Measurements from ENCODE around the gene HBZ.
"Not testable (repeated sequence)": the region's sequence is repeated elsewhere in the genome, so short reads cannot be mapped to it uniquely, and the experiment has no call there.

The HBZ gene

GRCh38 chr16:165539-166374 lies 13.3 kb downstream of the HBZ start, which contains the start of gene HBM:
TSS of gene HBM (plus strand) at chr16:165978. CDS start at chr16:165998, 20 bp downstream.
- no peak for DNase-seq

DNA sequence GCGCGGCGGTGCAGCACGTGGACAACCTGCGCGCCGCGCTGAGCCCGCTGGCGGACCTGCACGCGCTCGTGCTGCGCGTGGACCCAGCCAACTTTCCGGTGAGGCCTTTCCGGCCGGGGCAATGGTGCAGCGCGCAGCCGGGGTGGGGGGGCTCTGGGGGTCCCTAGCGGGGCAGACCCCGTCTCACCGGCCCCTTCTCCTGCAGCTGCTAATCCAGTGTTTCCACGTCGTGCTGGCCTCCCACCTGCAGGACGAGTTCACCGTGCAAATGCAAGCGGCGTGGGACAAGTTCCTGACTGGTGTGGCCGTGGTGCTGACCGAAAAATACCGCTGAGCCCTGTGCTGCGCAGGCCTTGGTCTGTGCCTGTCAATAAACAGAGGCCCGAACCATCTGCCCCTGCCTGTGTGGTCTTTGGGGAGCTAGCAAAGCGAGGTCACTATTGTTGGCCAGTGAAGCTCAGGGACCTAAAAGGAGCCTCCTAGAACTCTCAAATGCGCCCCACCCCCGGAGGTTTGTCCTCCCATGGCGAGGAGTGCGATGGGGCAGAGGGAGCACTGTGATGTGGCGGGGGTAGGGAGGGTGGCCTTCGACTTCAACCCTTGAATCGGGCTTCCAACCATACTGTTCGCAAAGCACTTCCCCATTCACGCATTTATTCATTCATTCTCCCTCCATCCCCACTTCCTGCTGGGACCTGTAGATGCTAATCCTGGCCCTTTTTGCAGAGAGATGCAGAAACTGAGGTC lies 14.1 kb downstream of the HBZ start:
- no peak for DNase-seq

GRCh38 chr16:167122-167690 lies 14.8 kb downstream of the HBZ start:
- no peak for DNase-seq

- no peak for DNase-seq
These were observed 16.0 kb downstream of the HBZ start for GRCh38 chr16:168424-168823.

DNA sequence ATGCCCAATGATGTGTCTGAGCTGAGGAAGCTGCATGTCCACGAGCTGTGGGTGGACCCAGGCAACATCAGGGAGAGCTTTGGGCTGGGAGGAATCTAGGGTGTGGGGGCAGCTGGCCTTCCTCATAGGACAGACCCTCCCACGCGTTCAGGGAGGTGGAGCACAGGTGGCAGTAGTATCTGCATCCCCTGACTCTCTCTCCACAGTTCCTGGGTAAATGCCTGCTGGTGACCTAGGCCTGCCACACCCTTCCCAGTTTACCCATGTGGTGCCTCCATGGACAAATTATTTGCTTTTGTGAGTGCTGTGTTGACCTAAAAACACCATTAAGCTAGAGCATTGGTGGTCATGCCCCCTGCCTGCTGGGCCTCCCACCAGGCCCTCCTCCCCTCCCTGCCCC lies 16.6 kb downstream of the HBZ start:
- no peak for DNase-seq

- DNase-seq: not testable (repeated sequence)
These were observed 17.7 kb downstream of the HBZ start for GRCh38 chr16:170088-170507.

DNA sequence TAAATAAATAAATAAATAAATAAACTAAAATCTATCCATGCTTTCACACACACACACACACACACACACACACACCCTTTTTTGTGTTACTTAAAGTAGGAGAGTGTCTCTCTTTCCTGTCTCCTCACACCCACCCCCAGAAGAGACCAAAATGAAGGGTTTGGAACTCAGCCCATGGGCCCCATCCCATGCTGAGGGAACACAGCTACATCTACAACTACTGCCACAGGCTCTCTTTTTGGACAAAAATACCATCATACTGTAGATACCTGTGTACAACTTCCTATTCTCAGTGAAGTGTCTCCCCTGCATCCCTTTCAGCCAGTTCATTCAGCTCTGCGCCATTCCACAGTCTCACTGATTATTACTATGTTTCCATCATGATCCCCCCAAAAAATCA lies 18.3 kb downstream of the HBZ start:
- DNase-seq: no peak

GRCh38 chr16:172374-172941 lies 20.0 kb downstream of the HBZ start, which contains the start of gene HBA2:
TSS of gene HBA2 (plus strand) at chr16:172876. CDS start at chr16:172913, 37 bp downstream.
- not testable (repeated sequence) for DNase-seq

DNA sequence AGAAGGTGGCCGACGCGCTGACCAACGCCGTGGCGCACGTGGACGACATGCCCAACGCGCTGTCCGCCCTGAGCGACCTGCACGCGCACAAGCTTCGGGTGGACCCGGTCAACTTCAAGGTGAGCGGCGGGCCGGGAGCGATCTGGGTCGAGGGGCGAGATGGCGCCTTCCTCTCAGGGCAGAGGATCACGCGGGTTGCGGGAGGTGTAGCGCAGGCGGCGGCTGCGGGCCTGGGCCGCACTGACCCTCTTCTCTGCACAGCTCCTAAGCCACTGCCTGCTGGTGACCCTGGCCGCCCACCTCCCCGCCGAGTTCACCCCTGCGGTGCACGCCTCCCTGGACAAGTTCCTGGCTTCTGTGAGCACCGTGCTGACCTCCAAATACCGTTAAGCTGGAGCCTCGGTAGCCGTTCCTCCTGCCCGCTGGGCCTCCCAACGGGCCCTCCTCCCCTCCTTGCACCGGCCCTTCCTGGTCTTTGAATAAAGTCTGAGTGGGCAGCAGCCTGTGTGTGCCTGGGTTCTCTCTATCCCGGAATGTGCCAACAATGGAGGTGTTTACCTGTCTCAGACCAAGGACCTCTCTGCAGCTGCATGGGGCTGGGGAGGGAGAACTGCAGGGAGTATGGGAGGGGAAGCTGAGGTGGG lies 20.9 kb downstream of the HBZ start:
- not testable (repeated sequence) for DNase-seq

- not testable (repeated sequence) for DNase-seq
These were observed 21.7 kb downstream of the HBZ start for GRCh38 chr16:173928-174769.

DNA sequence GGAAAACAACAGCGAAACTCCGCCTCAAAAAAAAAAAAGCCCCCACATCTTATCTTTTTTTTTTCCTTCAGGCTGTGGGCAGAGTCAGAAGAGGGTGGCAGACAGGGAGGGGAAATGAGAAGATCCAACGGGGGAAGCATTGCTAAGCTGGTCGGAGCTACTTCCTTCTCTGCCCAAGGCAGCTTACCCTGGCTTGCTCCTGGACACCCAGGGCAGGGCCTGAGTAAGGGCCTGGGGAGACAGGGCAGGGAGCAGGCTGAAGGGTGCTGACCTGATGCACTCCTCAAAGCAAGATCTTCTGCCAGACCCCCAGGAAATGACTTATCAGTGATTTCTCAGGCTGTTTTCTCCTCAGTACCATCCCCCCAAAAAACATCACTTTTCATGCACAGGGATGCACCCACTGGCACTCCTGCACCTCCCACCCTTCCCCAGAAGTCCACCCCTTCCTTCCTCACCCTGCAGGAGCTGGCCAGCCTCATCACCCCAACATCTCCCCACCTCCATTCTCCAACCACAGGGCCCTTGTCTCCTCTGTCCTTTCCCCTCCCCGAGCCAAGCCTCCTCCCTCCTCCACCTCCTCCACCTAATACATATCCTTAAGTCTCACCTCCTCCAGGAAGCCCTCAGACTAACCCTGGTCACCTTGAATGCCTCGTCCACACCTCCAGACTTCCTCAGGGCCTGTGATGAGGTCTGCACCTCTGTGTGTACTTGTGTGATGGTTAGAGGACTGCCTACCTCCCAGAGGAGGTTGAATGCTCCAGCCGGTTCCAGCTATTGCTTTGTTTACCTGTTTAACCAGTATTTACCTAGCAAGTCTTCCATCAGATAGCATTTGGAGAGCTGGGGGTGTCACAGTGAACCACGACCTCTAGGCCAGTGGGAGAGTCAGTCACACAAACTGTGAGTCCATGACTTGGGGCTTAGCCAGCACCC lies 22.8 kb downstream of the HBZ start:
- no peak for DNase-seq

DNA sequence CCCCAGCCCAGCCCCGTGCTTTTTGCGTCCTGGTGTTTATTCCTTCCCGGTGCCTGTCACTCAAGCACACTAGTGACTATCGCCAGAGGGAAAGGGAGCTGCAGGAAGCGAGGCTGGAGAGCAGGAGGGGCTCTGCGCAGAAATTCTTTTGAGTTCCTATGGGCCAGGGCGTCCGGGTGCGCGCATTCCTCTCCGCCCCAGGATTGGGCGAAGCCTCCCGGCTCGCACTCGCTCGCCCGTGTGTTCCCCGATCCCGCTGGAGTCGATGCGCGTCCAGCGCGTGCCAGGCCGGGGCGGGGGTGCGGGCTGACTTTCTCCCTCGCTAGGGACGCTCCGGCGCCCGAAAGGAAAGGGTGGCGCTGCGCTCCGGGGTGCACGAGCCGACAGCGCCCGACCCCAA lies 23.6 kb downstream of the HBZ start:
- DNase-seq: not testable (repeated sequence)

DNA sequence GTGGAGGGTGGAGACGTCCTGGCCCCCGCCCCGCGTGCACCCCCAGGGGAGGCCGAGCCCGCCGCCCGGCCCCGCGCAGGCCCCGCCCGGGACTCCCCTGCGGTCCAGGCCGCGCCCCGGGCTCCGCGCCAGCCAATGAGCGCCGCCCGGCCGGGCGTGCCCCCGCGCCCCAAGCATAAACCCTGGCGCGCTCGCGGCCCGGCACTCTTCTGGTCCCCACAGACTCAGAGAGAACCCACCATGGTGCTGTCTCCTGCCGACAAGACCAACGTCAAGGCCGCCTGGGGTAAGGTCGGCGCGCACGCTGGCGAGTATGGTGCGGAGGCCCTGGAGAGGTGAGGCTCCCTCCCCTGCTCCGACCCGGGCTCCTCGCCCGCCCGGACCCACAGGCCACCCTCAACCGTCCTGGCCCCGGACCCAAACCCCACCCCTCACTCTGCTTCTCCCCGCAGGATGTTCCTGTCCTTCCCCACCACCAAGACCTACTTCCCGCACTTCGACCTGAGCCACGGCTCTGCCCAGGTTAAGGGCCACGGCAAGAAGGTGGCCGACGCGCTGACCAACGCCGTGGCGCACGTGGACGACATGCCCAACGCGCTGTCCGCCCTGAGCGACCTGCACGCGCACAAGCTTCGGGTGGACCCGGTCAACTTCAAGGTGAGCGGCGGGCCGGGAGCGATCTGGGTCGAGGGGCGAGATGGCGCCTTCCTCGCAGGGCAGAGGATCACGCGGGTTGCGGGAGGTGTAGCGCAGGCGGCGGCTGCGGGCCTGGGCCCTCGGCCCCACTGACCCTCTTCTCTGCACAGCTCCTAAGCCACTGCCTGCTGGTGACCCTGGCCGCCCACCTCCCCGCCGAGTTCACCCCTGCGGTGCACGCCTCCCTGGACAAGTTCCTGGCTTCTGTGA lies 24.3 kb downstream of the HBZ start, which contains the start of gene HBA1:
TSS of gene HBA1 (plus strand) at position 204 of the 906 bp plus-strand sequence. CDS start at position 241, 37 bp downstream.
- not testable (repeated sequence) for DNase-seq

GRCh38 chr16:177394-177822 lies 25.0 kb downstream of the HBZ start:
- no peak for DNase-seq

DNA sequence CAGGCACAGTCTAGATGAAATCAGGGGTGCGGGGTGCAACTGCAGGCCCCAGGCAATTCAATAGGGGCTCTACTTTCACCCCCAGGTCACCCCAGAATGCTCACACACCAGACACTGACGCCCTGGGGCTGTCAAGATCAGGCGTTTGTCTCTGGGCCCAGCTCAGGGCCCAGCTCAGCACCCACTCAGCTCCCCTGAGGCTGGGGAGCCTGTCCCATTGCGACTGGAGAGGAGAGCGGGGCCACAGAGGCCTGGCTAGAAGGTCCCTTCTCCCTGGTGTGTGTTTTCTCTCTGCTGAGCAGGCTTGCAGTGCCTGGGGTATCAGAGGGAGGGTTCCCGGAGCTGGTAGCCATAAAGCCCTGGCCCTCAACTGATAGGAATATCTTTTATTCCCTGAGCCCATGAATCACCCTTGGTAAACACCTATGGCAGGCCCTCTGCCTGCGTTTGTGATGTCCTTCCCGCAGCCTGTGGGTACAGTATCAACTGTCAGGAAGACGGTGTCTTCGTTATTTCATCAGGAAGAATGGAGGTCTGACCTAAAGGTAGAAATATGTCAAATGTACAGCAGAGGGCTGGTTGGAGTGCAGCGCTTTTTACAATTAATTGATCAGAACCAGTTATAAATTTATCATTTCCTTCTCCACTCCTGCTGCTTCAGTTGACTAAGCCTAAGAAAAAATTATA lies 25.7 kb downstream of the HBZ start:
- no peak for DNase-seq

DNA sequence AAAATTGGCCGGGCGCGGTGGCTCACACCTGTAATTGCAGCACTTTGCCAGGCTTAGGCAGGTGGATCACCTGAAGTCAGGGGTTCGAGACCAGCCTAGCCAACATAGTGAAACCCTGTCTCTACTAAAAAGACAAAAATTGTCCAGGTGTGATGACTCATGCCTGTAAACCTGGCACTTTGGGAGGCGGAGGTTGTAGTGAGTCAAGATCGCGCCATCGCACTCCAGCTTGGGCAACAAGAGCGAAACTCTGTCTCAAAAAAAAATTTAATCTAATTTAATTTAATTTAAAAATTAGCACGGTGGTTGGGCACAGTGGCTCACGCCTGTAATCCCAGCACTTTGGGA lies 26.2 kb downstream of the HBZ start:
- DNase-seq: no peak

DNA sequence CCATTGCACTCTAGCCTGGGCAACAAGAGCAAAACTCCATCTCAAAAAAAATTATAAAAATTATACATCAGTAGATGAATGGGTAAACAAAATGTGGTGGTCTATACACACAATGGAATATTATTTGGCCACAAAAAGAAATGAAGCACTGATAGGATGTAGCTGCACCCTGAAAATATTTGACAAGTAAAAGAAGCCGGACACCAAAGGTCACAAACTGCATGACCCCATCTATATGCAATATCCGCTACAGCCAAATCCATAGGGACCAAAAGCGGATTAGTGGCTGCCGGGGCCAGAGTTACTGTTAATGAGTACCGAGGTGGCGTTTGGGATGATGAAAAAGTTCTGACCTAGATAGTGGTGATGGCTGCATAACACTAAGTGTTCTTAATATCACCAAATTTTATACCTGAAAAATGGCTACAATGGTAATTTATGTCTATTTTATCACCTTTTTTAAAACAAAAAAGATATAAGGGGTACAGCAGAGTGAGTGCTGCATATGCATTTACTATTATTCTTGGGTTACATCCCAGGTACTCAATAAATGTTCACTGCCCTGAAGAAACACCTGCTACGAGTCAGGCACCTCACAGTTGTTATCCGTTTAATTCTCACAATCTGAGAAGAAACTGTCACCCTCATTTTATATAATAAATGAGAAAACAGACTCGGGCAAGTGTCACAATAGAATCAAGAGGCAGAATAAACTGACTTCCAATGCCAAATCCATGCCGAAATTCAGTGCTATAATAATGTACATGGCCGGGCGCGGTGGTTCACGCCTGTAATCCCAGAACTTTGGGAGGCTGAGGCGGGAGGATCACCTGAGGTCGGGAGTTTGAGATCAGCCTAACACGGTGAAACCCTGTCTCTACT lies 27.0 kb downstream of the HBZ start:
- no peak for DNase-seq
